ENCODE data around the gene LRMDA. TPM values are rescaled to one million over a fixed set of nuclear protein-coding genes. Genes with fewer than 3 reads are reported as not detected.

The LRMDA gene
- total and polyA plus RNA-seq, 4 donors, result 12.1 to 40.8 (median 21.6) TPM

DNA sequence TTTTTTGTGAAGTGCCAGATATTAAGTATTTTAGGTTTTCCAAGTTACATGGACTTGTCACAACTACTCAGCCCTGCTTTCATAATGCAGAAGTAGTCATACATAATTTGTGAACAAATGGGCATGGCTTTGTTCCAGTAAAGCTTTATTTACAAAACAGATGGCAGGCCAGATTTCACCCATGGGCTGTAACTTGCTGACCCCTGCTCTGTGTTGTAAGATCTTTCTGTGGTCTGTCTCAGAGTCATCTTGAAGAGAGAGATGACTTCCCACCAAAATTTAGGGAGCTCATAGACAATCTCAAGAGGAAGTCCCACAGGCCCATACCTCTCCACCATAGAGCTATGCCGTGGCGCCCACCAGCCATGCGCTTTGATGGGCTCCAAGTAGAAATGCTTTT is 616.1 kb downstream of the LRMDA start:
- Histone ChIP-seq H3K4me3 (no peak overlapping the region), H3K27me3 (ENCODE audit: control insufficient read depth in 3 of 3, insufficient read depth in 3 of 3, low read length in 2 of 3) (no peaks in the 10 kb centered on the region), H3K36me3 (ENCODE audit: control insufficient read depth in 4 of 4, insufficient read depth in 4 of 4, low read length in 4 of 4) (no peaks in the 10 kb centered on the region), H3K4me1 (ENCODE audit: control insufficient read depth in 5 of 5, insufficient read depth in 5 of 5, low read length in 5 of 5) (peaks cover 0 to 11% (median 6%) of the 10 kb centered on the region in 5 donors), H3K27ac (ENCODE audit: low read depth in 1 of 2, low read length in 1 of 2) (no peak overlapping the region), H3K9ac (ENCODE audit: insufficient read depth in 1 of 2, low read length in 2 of 2) (no peak overlapping the region), H3K9me3 (ENCODE audit: control insufficient read depth in 4 of 4, insufficient read depth in 3 of 4, low read length in 3 of 4) (no peaks in the 10 kb centered on the region)
- WGBS, 2 donors, result 99% methylated on average over 3 of the region's 3 CpGs
- ATAC-seq (ENCODE audit: insufficient read depth, low FRiP score), result no peak
- DNase-seq, result no peak
- TF ChIP-seq, protein P1, sequence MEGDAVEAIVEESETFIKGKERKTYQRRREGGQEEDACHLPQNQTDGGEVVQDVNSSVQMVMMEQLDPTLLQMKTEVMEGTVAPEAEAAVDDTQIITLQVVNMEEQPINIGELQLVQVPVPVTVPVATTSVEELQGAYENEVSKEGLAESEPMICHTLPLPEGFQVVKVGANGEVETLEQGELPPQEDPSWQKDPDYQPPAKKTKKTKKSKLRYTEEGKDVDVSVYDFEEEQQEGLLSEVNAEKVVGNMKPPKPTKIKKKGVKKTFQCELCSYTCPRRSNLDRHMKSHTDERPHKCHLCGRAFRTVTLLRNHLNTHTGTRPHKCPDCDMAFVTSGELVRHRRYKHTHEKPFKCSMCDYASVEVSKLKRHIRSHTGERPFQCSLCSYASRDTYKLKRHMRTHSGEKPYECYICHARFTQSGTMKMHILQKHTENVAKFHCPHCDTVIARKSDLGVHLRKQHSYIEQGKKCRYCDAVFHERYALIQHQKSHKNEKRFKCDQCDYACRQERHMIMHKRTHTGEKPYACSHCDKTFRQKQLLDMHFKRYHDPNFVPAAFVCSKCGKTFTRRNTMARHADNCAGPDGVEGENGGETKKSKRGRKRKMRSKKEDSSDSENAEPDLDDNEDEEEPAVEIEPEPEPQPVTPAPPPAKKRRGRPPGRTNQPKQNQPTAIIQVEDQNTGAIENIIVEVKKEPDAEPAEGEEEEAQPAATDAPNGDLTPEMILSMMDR (IDR thresholded peaks at IDR 0.05; ENCODE audit: control extremely low read depth, extremely low read depth), result no peak

DNA sequence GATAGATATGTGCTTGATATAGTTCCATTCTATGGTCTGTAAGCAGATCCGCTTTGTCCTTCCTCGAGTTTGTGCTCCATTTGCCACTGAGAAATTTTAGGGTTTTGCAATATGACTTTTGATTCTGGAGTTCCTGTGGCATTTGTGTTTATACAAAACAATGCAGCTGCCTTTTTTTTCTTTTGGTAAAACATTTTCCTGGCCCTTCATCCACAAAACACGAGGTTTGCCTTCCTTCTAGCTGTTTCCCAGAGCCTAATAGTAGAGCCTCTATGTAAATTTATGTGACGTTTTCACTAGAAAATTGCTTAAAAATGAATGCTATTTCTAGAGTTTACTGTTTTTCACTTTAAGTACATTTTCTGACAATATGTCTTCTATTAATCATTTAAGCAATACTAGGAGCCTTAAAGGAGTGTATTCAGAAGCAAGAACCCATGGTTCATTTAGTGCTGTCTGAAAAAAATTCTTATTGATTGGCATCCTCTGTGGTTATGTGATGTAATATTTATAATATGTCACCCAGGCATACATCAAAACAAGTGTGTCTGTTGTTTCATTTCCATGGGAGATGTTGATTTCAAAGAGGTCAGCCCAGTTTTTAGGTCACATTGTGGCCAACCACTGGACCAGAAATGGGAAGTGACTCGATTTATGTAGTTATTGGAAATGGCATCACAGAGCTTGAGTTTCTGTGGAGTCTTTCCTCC is 618.3 kb downstream of the LRMDA start:
- peaks cover 0 to 21% (median 8%) of the 10 kb centered on the region in 5 donors for H3K4me1 ChIP-seq (ENCODE audit: control insufficient read depth in 5 of 5, insufficient read depth in 5 of 5, low read length in 5 of 5)
- H3K36me3 ChIP-seq (ENCODE audit: control insufficient read depth in 4 of 4, insufficient read depth in 4 of 4, low read length in 4 of 4), result no peaks in the 10 kb centered on the region
- H3K27ac ChIP-seq (ENCODE audit: low read depth in 1 of 2, low read length in 1 of 2), result no peak overlapping the region
- ATAC-seq (ENCODE audit: insufficient read depth, low FRiP score) (peak; percentile 27), DNase-seq (no peak)
- TF ChIP-seq, protein P1 (IDR thresholded peaks at IDR 0.05; ENCODE audit: control extremely low read depth, extremely low read depth), result no peak
- no peak overlapping the region for H3K4me3 ChIP-seq
- H3K9me3 ChIP-seq (ENCODE audit: control insufficient read depth in 4 of 4, insufficient read depth in 3 of 4, low read length in 3 of 4), result no peaks in the 10 kb centered on the region
- H3K27me3 ChIP-seq (ENCODE audit: control insufficient read depth in 3 of 3, insufficient read depth in 3 of 3, low read length in 2 of 3), result no peaks in the 10 kb centered on the region
- 79% methylated on average over 5 of the region's 5 CpGs for WGBS, 2 donors
- H3K9ac ChIP-seq (ENCODE audit: insufficient read depth in 1 of 2, low read length in 2 of 2), result no peak overlapping the region

DNA sequence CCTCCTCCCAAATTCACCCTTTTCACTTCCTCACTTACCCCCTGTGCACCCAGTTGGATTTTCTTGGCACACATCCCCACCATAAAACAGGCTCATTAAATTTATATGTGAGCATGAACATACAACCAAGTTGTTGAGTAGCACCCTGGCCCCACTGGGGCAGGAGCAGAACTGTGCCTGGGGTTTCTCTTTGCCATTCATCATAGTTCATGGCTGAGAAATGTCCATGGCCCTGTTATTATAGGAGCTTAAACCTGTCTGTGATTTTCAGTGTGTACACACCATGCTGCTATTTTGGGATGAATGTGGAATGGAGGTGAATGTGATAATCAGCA is 618.8 kb downstream of the LRMDA start:
- ATAC-seq (ENCODE audit: insufficient read depth, low FRiP score), result no peak
- TF ChIP-seq, protein P1 (IDR thresholded peaks at IDR 0.05; ENCODE audit: control extremely low read depth, extremely low read depth), result no peak
- H3K36me3 ChIP-seq (ENCODE audit: control insufficient read depth in 4 of 4, insufficient read depth in 4 of 4, low read length in 4 of 4), result no peaks in the 10 kb centered on the region
- DNase-seq, result no peak
- H3K4me3 ChIP-seq, result no peak overlapping the region
- no peaks in the 10 kb centered on the region for H3K9me3 ChIP-seq (ENCODE audit: control insufficient read depth in 4 of 4, insufficient read depth in 3 of 4, low read length in 3 of 4)
- peaks cover 0 to 21% (median 8%) of the 10 kb centered on the region in 5 donors for H3K4me1 ChIP-seq (ENCODE audit: control insufficient read depth in 5 of 5, insufficient read depth in 5 of 5, low read length in 5 of 5)
- H3K27ac ChIP-seq (ENCODE audit: low read depth in 1 of 2, low read length in 1 of 2), result no peak overlapping the region
- H3K27me3 ChIP-seq (ENCODE audit: control insufficient read depth in 3 of 3, insufficient read depth in 3 of 3, low read length in 2 of 3), result no peaks in the 10 kb centered on the region
- no peak overlapping the region for H3K9ac ChIP-seq (ENCODE audit: insufficient read depth in 1 of 2, low read length in 2 of 2)

All from lung (tissue), 12 donors.